ENCODE data around the gene RBMS1. TPM values are rescaled to one million over a fixed set of nuclear protein-coding genes. Genes with fewer than 3 reads are reported as not detected.

RBMS1 gene
- total RNA-seq, 4 donors from 2014 or later: 13.5 to 31.6 (median 23.0) TPM

- TF ChIP-seq EP300 (IDR thresholded peaks at IDR 0.05; ENCODE audit: low read depth): no peak
- TF ChIP-seq POLR2AphosphoS5 (IDR thresholded peaks at IDR 0.05): no peak
- TF ChIP-seq POLR2A (IDR thresholded peaks at IDR 0.05): no peak
- TF ChIP-seq, protein P1, sequence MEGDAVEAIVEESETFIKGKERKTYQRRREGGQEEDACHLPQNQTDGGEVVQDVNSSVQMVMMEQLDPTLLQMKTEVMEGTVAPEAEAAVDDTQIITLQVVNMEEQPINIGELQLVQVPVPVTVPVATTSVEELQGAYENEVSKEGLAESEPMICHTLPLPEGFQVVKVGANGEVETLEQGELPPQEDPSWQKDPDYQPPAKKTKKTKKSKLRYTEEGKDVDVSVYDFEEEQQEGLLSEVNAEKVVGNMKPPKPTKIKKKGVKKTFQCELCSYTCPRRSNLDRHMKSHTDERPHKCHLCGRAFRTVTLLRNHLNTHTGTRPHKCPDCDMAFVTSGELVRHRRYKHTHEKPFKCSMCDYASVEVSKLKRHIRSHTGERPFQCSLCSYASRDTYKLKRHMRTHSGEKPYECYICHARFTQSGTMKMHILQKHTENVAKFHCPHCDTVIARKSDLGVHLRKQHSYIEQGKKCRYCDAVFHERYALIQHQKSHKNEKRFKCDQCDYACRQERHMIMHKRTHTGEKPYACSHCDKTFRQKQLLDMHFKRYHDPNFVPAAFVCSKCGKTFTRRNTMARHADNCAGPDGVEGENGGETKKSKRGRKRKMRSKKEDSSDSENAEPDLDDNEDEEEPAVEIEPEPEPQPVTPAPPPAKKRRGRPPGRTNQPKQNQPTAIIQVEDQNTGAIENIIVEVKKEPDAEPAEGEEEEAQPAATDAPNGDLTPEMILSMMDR (IDR thresholded peaks at IDR 0.05): no peak
- Histone ChIP-seq H3K4me1 (no peaks in the 10 kb centered on the region), H3K27ac (no peak overlapping the region), H3K36me3 (no peaks in the 10 kb centered on the region), H3K9me3 (no peaks in the 10 kb centered on the region), H3K4me3 (no peak overlapping the region), H3K27me3 (no peaks in the 10 kb centered on the region)
- in situ Hi-C loops (cut with MboI; ENCODE audit: low pct_ligation_motif_present in 1 of 4, low pct_unique_long_range_greater_than_20kb in 1 of 4, low sequenced_read_pairs in 3 of 4) (no loop called here), intact Hi-C loops (cut with DNase I; ENCODE audit: low total_unique reads) (no loop called here)
- WGBS, 2 donors (ENCODE audit: low coverage in 1 of 2): 67 to 74% methylated on average over 2 of the region's 2 CpGs
- no peak for DNase-seq
These were observed 24.1 kb upstream of the RBMS1 start for GRCh38 chr2:160517731-160518130.

DNA sequence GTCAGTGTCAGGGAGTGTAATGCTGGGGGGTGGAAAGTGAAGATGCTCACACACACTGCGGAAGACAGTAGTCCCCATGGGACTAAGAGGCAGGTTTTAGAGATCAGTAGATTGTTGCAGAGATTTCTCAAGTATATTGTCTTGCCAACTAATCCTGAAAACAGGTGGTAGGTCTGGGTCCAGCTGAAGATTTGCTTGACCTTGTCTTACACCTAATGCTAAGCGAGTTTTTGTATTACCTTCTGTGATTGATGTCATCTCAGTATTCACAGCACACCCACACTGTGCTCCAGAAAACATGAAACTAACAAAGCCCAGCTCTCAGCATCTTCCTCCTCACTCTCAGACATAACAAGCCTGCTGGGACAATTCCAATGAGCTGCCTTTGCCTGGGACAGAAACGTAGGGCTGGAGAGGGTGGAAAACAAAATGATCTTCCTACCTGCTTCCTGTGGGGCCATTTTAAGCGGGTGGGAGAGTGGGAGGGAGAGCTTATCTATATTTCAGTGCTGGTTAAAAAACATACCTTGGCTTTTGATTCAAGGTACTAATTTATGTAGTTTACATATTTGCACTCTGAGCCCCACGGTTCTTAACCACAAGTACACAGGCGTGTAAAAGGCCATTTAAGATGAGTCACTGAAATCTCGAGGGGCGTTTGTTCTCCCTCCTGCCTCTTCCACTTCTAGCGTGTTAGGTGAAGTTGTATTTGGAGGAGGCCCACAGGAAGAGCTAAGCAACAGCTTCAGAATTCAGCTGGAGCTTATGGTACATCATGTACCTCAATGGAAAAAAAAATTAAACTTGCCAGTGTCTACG lies 23.1 kb upstream of the RBMS1 start:
- no peaks in the 10 kb centered on the region for H3K4me1 ChIP-seq
- no peaks in the 10 kb centered on the region for H3K36me3 ChIP-seq
- WGBS, 2 donors (ENCODE audit: low coverage in 1 of 2): 28 to 29% methylated on average over 9 to 10 of the region's 10 CpGs
- H3K27me3 ChIP-seq: no peaks in the 10 kb centered on the region
- no peaks in the 10 kb centered on the region for H3K9me3 ChIP-seq
- in situ Hi-C loops (cut with MboI; ENCODE audit: low pct_ligation_motif_present in 1 of 4, low pct_unique_long_range_greater_than_20kb in 1 of 4, low sequenced_read_pairs in 3 of 4) (no loop called here), intact Hi-C loops (cut with DNase I; ENCODE audit: low total_unique reads) (no loop called here)
- TF ChIP-seq POLR2AphosphoS5 (IDR thresholded peaks at IDR 0.05) (no peak), EP300 (IDR thresholded peaks at IDR 0.05; ENCODE audit: low read depth) (no peak), POLR2A (IDR thresholded peaks at IDR 0.05) (no peak)
- TF ChIP-seq, protein P1 (IDR thresholded peaks at IDR 0.05): no peak
- DNase-seq: no peak
- peak overlapping the region in 1 of 4 donors; percentile 15 for H3K27ac ChIP-seq
- no peak overlapping the region for H3K4me3 ChIP-seq

DNA sequence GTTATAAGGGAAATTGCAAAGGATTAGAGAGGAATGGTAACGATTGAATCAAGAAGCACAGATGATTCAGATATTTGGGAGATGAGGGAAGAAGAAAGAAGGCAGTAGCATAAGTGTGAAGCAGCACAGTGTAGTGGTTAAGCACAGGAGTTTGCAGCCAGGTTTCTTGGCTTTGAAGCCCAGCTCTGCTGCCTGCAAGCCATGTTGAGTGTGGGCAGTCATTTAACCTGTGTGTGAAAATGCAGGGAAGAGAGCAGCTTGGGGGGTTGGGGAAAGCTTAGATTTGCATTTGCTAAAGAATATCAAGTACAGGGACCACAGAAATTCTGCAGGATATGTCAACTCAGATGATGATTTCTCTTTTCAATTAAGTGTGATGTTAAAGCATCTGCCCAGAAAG lies 21.5 kb upstream of the RBMS1 start:
- Histone ChIP-seq H3K4me3 (no peak overlapping the region), H3K36me3 (no peaks in the 10 kb centered on the region), H3K27ac (no peak overlapping the region), H3K27me3 (no peaks in the 10 kb centered on the region), H3K4me1 (no peaks in the 10 kb centered on the region), H3K9me3 (no peaks in the 10 kb centered on the region)
- intact Hi-C loops (cut with DNase I; ENCODE audit: low total_unique reads) (no loop called here), in situ Hi-C loops (cut with MboI; ENCODE audit: low pct_ligation_motif_present in 1 of 4, low pct_unique_long_range_greater_than_20kb in 1 of 4, low sequenced_read_pairs in 3 of 4) (no loop called here)
- 78 to 82% methylated on average over 1 of the region's 1 CpG for WGBS, 2 donors (ENCODE audit: low coverage in 1 of 2)
- TF ChIP-seq POLR2AphosphoS5 (IDR thresholded peaks at IDR 0.05) (no peak), POLR2A (IDR thresholded peaks at IDR 0.05) (no peak), EP300 (IDR thresholded peaks at IDR 0.05; ENCODE audit: low read depth) (no peak)
- TF ChIP-seq, protein P1 (IDR thresholded peaks at IDR 0.05): no peak
- no peak for DNase-seq

DNA sequence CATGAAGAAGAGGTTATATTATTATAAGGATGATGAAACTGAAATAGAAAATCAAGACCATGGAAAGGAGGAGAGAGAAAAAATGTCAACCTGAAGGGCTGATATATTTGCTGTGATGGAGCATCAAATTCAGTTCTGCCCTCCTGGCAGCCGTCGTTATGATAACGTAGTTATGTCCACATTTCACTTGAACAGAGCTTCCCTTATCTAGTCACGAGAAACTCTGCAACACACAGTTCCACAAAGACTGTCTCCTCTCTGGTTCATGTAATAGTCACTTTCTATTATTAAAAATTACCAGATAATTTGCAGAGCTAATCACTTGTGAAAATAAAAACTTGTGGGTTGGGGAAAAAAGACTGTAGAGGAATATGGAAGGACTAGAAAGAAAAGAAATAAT lies 19.5 kb upstream of the RBMS1 start:
- whole genome bisulfite sequencing, 2 donors (ENCODE audit: low coverage in 1 of 2): 68 to 86% methylated on average over 4 of the region's 4 CpGs
- H3K27me3 ChIP-seq: no peaks in the 10 kb centered on the region
- no peak for DNase-seq
- H3K9me3 ChIP-seq: no peaks in the 10 kb centered on the region
- no peak for TF ChIP-seq EP300 (IDR thresholded peaks at IDR 0.05; ENCODE audit: low read depth)
- no peak for TF ChIP-seq POLR2AphosphoS5 (IDR thresholded peaks at IDR 0.05)
- no peak for TF ChIP-seq POLR2A (IDR thresholded peaks at IDR 0.05)
- TF ChIP-seq, protein P1 (IDR thresholded peaks at IDR 0.05): no peak
- H3K4me1 ChIP-seq: no peaks in the 10 kb centered on the region
- H3K4me3 ChIP-seq: no peak overlapping the region
- H3K36me3 ChIP-seq: no peaks in the 10 kb centered on the region
- intact Hi-C loops (cut with DNase I; ENCODE audit: low total_unique reads) (no loop called here), in situ Hi-C loops (cut with MboI; ENCODE audit: low pct_ligation_motif_present in 1 of 4, low pct_unique_long_range_greater_than_20kb in 1 of 4, low sequenced_read_pairs in 3 of 4) (no loop called here)
- no peak overlapping the region for H3K27ac ChIP-seq
